OCI-LY1 (cell line): ENCODE results near the gene GPR75.
"Not testable (repeated sequence)": the region's sequence is repeated elsewhere in the genome, so short reads cannot be mapped to it uniquely, and the experiment has no call there.

ENCODE experiments used
- EZH2 ChIP-seq: fragments of 200-600 bp; sonication (generic), shearing (Covaris generic); IDR thresholded peaks from 2 replicates; pipeline ENCODE4 v1.8.0; 2017; ENCODE audit warnings: borderline replicate concordance, mixed run types, mild to moderate bottlenecking, antibody characterized with exemption, low read length, moderate library complexity, mixed read lengths
- TF ChIP-seq, protein P1 (sequence below): fragments of 200-600 bp; sonication (generic), shearing (Covaris generic); IDR thresholded peaks from 2 replicates; pipeline ENCODE4 v1.5.1; 2017; ENCODE audit warnings: mild to moderate bottlenecking, antibody characterized with exemption, low read length, moderate library complexity, mixed read lengths

DNA sequence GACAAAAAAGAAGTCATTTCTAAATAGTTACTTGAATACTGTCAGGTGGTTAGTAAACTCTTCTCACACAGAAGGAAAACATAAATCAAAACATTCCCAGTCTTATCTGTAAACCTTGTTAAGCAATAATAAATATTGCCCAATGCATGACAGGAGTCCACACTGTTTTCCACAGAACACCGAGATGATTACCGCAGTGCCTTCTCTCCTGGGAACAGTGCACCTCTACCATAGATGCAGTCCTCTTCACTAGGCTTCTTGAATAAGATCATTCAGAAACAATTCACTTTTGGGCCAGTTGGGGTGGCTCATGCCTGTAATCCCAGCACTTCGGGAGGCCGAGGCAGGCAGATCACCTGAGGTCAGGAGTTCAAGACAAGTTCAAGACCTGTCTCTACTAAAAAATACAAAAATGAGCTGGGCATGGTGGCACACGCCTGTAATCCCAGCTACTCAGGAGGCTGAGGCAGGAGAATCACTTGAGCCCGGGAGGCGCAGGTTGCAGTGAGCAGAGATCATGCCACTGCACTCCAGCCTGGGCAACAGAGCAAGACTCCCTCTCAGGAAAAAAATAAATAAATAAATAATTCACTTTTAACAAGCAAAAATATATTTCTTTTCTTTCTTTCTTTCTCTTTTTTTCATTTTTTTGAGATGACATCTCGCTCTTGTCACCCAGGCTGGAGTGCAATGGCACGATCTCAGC is 8.6 kb downstream of the GPR75 start:
- TF ChIP-seq, protein P1, sequence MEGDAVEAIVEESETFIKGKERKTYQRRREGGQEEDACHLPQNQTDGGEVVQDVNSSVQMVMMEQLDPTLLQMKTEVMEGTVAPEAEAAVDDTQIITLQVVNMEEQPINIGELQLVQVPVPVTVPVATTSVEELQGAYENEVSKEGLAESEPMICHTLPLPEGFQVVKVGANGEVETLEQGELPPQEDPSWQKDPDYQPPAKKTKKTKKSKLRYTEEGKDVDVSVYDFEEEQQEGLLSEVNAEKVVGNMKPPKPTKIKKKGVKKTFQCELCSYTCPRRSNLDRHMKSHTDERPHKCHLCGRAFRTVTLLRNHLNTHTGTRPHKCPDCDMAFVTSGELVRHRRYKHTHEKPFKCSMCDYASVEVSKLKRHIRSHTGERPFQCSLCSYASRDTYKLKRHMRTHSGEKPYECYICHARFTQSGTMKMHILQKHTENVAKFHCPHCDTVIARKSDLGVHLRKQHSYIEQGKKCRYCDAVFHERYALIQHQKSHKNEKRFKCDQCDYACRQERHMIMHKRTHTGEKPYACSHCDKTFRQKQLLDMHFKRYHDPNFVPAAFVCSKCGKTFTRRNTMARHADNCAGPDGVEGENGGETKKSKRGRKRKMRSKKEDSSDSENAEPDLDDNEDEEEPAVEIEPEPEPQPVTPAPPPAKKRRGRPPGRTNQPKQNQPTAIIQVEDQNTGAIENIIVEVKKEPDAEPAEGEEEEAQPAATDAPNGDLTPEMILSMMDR: not testable (repeated sequence)
- TF ChIP-seq EZH2: not testable (repeated sequence)
